GM23338 (cell line): Measurements from ENCODE around the gene CAMP. TPM values are rescaled to one million over a fixed set of nuclear protein-coding genes. Genes with fewer than 3 reads are reported as not detected.

Experiments
- ATAC-seq: fragments of 200-7000 bp; cut with Tn5 transposase; 3 replicates; pipeline ENCODE4 v1.9.1; 2020
- DNase-seq: peaks from one replicate; pipeline ENCODE4 v3.0.0-alpha.2; 2015; ENCODE audit warnings: low spot score
- H2AFZ ChIP-seq: fragments of 200-600 bp; sonication (generic); 2 replicates; pipeline ENCODE4 v1.8.0; 2016; ENCODE audit warnings: antibody characterized with exemption, mild to moderate bottlenecking, moderate library complexity
- H3F3A ChIP-seq: fragments of 200-600 bp; sonication (generic); replicated peaks from 2 replicates; pipeline ENCODE4 v1.8.0; 2017; ENCODE audit warnings: antibody characterized with exemption, mixed run types, low read depth
- H3K27ac ChIP-seq: fragments of 200-600 bp; sonication (generic); 2 replicates; pipeline ENCODE4 v1.6.1; 2016; ENCODE audit warnings: low read depth
- H3K27me3 ChIP-seq: fragments of 200-600 bp; sonication (generic); 2 replicates; pipeline ENCODE4 v1.8.0; 2016; ENCODE audit warnings: mild to moderate bottlenecking, mixed run types, moderate library complexity; ENCODE audit not compliant: insufficient read depth
- H3K36me3 ChIP-seq: fragments of 200-600 bp; sonication (generic); 2 replicates; pipeline ENCODE4 v1.8.0; 2016; ENCODE audit warnings: mild to moderate bottlenecking; ENCODE audit not compliant: insufficient read depth
- H3K4me1 ChIP-seq: fragments of 200-600 bp; sonication (generic); 2 replicates; pipeline ENCODE4 v1.8.0; 2016; ENCODE audit warnings: mild to moderate bottlenecking, moderate library complexity; ENCODE audit not compliant: insufficient read depth
- H3K4me2 ChIP-seq: fragments of 200-600 bp; sonication (generic); 2 replicates; pipeline ENCODE4 v1.7.1; 2017; ENCODE audit warnings: mixed run types
- H3K4me3 ChIP-seq: fragments of 200-600 bp; sonication (generic); 2 replicates; pipeline ENCODE4 v1.6.1; 2016; ENCODE audit warnings: mixed run types
- H3K79me2 ChIP-seq: fragments of 200-600 bp; sonication (generic); replicated peaks from 2 replicates; pipeline ENCODE4 v1.8.0; 2017; ENCODE audit warnings: mild to moderate bottlenecking; ENCODE audit not compliant: insufficient read depth
- H3K9me2 ChIP-seq: fragments of 200-600 bp; sonication (generic); 2 replicates; pipeline ENCODE4 v1.8.0; 2017; ENCODE audit not compliant: insufficient read depth
- H4K20me1 ChIP-seq: fragments of 200-600 bp; sonication (generic); replicated peaks from 2 replicates; pipeline ENCODE4 v1.8.0; 2017; ENCODE audit warnings: mild to moderate bottlenecking; ENCODE audit not compliant: insufficient read depth
- H3K27ac Mint-ChIP-seq: 2 replicates; pipeline ENCODE4 v1.8.0; 2020; ENCODE audit warnings: inconsistent platforms, mild to moderate bottlenecking, moderate library complexity, mixed read lengths
- H3K27me3 Mint-ChIP-seq: 3 replicates; pipeline ENCODE4 v1.8.0; 2022; ENCODE audit warnings: low read depth, mild to moderate bottlenecking, moderate library complexity, mixed read lengths, inconsistent platforms; ENCODE audit not compliant: insufficient read depth, poor library complexity
- H3K36me3 Mint-ChIP-seq: 3 replicates; pipeline ENCODE4 v1.8.0; 2021; ENCODE audit warnings: low read depth, mild to moderate bottlenecking, inconsistent platforms, moderate library complexity, mixed read lengths
- H3K4me1 Mint-ChIP-seq: 3 replicates; pipeline ENCODE4 v1.8.0; 2020; ENCODE audit warnings: mild to moderate bottlenecking, inconsistent platforms, mixed read lengths
- H3K4me3 Mint-ChIP-seq: 3 replicates; pipeline ENCODE4 v1.8.0; 2021; ENCODE audit warnings: moderate library complexity, mild to moderate bottlenecking, inconsistent platforms, mixed read lengths
- H3K9me3 Mint-ChIP-seq: 3 replicates; pipeline ENCODE4 v1.8.0; 2020; ENCODE audit warnings: moderate library complexity, mild to moderate bottlenecking, inconsistent platforms, mixed read lengths
- CTCF ChIP-seq, 2 experiments: fragments of 200-600 bp in 1 of 2; sonication (generic) in 1 of 2; conservative IDR thresholded peaks; 2 replicates each; pipeline versions ENCODE4 v1.5.1 to v1.6.1; 2016 to 2017; ENCODE audit warnings: antibody characterized with exemption in 2 of 2, low read depth in 2 of 2, mild to moderate bottlenecking in 2 of 2, moderate library complexity in 1 of 2
- ETS1 ChIP-seq: IDR thresholded peaks from 2 replicates; pipeline ENCODE4 v1.6.1; 2016; ENCODE audit warnings: antibody characterized with exemption
- EZH2phosphoT487 ChIP-seq: fragments of 200-600 bp; sonication (generic); IDR thresholded peaks from one replicate; pipeline ENCODE4 v1.8.1; 2018; ENCODE audit warnings: antibody characterized with exemption; ENCODE audit not compliant: unreplicated experiment
- JUNB ChIP-seq: IDR thresholded peaks from one replicate; pipeline ENCODE4 v1.6.1; 2016; ENCODE audit warnings: antibody characterized with exemption; ENCODE audit not compliant: unreplicated experiment
- NANOG ChIP-seq: IDR thresholded peaks from 2 replicates; pipeline ENCODE4 v1.6.1; 2016; ENCODE audit warnings: antibody characterized with exemption, borderline replicate concordance
- POLR2AphosphoS5 ChIP-seq: IDR thresholded peaks from 2 replicates; pipeline ENCODE4 v1.6.1; 2016; ENCODE audit warnings: antibody characterized with exemption, low read depth
- REST ChIP-seq: IDR thresholded peaks from one replicate; pipeline ENCODE4 v1.6.1; 2018; ENCODE audit warnings: antibody characterized with exemption; ENCODE audit not compliant: unreplicated experiment
- STAT1 ChIP-seq: IDR thresholded peaks from one replicate; pipeline ENCODE4 v1.6.1; 2016; ENCODE audit warnings: antibody characterized with exemption; ENCODE audit not compliant: unreplicated experiment
- ZNF114 ChIP-seq: fragments of 250-450 bp; sonication (Bioruptor Pico); IDR thresholded peaks from 2 replicates; pipeline ENCODE4 v1.5.0; 2020; ENCODE audit warnings: mild to moderate bottlenecking, moderate library complexity
- ZNF331 ChIP-seq: fragments of 250-450 bp; sonication (Bioruptor Pico); IDR thresholded peaks from 2 replicates; pipeline ENCODE4 v1.5.0; 2020; ENCODE audit warnings: low read depth, mild to moderate bottlenecking, moderate library complexity
- ZNF462 ChIP-seq: fragments of 250-450 bp; sonication (Bioruptor Pico); IDR thresholded peaks from 2 replicates; pipeline ENCODE4 v1.5.0; 2020; ENCODE audit warnings: mild to moderate bottlenecking, moderate library complexity
- long read RNA-seq: library from polyadenylated mRNA; unstranded; transcript quantifications from one replicate; pipeline ENCODE4 v2.0.0, GENCODE V29; 2020; ENCODE audit not compliant: unreplicated experiment
- polyA plus RNA-seq: library from polyadenylated mRNA; unstranded; fragments of >200 nt; fragmentation: Nextera tagmentation; extraction: Ambion mirVana; gene quantifications from 2 replicates; pipeline ENCODE4 v1.2.1, GENCODE V29; 2016
- total RNA-seq: library from RNA; depleted of rRNA; stranded (reverse); fragments of >200 nt; shearing (Covaris generic); gene quantifications from 2 replicates; pipeline ENCODE4 v1.2.3, GENCODE V29; 2014; rRNA removed

CAMP gene
- not detected in 2 replicates for total RNA-seq
- not detected in 2 replicates for polyA plus RNA-seq
- long read RNA-seq: 0 reads

GRCh38 chr3:48222616-48223513 is at the start of gene CAMP:
TSS of gene CAMP (plus strand) at chr3:48223495. CDS start at chr3:48223512, 17 bp downstream.
- H3K36me3 Mint-ChIP-seq: no peaks in the 10 kb centered on the region; the same call in 2 of the 3 replicates
- no peaks in the 10 kb centered on the region for H3K4me1 Mint-ChIP-seq
- Histone ChIP-seq H3K36me3 (no peaks in the 10 kb centered on the region), H3K4me3 (no peak within 1 kb of the TSS), H3K79me2 (no peaks in the 10 kb centered on the region), H2AFZ (no peak within 1 kb of the TSS), H3K4me2 (no peak within 1 kb of the TSS), H3K9me2 (no peaks in the 10 kb centered on the region), H3K27me3 (no peaks in the 10 kb centered on the region), H4K20me1 (no peaks in the 10 kb centered on the region), H3F3A (no peaks in the 10 kb centered on the region), H3K4me1 (no peaks in the 10 kb centered on the region), H3K27ac (no peak within 1 kb of the TSS)
- no peak within 1 kb of the TSS for H3K27ac Mint-ChIP-seq
- H3K4me3 Mint-ChIP-seq: no peak within 1 kb of the TSS
- no peak for ATAC-seq
- TF ChIP-seq ZNF462 (CRISPR knock-in tag): no peak
- no peak for TF ChIP-seq POLR2AphosphoS5
- TF ChIP-seq ZNF331 (CRISPR knock-in tag): no peak
- no peak for TF ChIP-seq NANOG
- no peak for TF ChIP-seq ETS1
- TF ChIP-seq JUNB: no peak
- no peak for TF ChIP-seq EZH2phosphoT487
- no peak for TF ChIP-seq STAT1
- no peak for TF ChIP-seq CTCF (conservative IDR thresholded peaks at IDR 0.05; ENCODE audit: low read depth in 2 of 2)
- TF ChIP-seq REST: no peak
- no peak for TF ChIP-seq ZNF114
- peaks cover 17% of the 10 kb centered on the region for H3K27me3 Mint-ChIP-seq
- H3K9me3 Mint-ChIP-seq: peaks cover 4% of the 10 kb centered on the region; the same call in 1 of the 3 replicates
- no peak for DNase-seq
